Non-pigmented ciliary epithelial cell (primary cell): ENCODE measurements around the gene MTCL1.

ENCODE experiments used
- DNase-seq: peaks from one replicate; pipeline ENCODE4 v3.0.0-alpha.2; 2010; ENCODE audit warnings: low read depth

The MTCL1 gene

GRCh38 chr18:8705238-8705960 is at the start of gene MTCL1:
Gene MTCL1 (plus strand): TSS chr18:8705556. CDS start chr18:8705661, 105 bp downstream.
- no peak for DNase-seq

DNA sequence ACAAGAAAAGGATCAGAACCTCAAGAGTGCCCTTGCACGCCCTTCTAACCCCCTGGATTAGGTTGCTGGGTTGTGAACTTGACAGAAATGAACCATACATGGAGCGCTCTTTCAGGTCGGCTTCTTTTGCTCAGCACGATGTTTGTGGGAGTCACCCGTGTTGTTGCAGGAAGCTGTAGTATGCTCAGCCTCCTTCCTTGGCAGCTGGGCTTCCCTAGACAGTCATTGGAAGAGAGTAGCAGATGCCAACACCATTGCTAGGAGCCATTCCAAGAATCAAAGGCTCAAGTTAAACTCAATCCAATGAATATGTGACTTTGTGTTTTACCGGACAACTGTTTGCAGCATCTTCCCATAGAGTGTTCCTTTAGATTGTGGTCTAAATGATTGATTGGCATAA is 49.1 kb upstream of the MTCL1 start:
- DNase-seq, result no peak

DNA sequence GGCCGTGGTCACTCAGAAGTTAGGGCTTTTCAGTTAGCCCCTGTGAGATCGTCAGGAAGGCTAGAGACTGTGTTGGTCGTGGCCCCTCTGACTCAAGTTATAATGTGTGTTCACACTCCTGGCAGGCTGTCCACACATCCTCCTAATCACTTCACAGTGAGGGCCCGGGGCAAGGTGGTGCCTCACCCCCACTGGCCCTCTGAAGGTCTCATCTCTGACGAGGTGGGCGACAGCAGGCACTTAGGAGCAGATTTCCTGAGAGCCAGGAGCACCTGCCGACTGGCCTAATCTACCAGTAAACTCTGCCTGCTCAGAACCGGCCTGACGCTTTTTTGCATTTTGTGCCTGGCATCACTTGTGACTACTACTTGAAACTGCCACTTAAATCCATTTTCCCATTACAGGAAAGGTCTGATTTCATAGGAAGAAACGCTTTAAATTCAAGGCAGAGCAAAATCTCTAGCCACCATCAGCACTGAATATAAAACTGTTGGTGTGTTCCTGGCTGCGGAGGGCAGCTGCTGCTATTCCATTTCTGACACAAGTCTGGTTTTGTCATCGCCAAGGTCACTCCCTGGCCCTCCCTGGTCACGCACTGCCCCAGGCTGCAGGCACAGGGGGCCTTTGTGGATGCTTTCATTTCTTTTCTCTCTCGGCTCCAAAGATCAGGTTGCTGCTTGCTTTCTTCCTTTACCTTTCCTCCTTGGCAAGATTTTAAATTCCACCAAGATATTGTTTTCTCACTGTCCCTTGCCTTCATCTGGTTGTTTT is 48.1 kb upstream of the MTCL1 start:
- DNase-seq, result no peak

- DNase-seq, result no peak
These were observed 47.4 kb upstream of the MTCL1 start for GRCh38 chr18:8657873-8658470.

GRCh38 chr18:8658858-8659485 is 46.4 kb upstream of the MTCL1 start:
- no peak for DNase-seq

DNA sequence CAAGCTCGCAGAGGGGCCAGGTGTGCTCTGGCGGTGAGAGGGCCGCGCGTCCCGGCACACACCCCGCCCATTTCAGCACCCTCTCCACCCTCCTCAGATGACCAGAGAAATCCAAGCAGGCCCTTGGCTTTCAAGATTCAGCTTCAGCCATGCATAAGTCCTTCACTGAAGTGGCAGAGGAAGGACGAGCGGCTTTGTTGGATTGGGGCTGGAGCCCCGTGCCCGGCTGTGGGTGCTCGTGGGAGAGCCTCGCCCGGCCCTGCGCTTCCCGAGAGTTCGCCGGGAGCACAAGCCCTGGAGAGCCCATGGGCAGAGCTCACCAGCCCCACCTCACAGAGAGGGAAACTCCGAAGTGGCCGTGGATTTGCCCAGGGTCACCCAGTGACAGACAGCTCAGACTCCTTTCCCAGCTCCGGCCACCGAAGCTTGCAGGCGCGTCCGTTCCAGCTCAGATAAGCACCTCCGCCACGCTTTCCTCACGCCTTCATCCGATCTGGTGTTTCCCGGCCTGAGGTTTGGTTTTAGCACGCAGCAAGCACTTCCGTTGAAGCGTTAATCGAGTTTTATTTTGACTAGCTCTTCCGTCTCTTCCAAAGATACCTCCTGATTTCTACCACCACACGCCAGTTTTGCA is 45.6 kb upstream of the MTCL1 start:
- no peak for DNase-seq

DNA sequence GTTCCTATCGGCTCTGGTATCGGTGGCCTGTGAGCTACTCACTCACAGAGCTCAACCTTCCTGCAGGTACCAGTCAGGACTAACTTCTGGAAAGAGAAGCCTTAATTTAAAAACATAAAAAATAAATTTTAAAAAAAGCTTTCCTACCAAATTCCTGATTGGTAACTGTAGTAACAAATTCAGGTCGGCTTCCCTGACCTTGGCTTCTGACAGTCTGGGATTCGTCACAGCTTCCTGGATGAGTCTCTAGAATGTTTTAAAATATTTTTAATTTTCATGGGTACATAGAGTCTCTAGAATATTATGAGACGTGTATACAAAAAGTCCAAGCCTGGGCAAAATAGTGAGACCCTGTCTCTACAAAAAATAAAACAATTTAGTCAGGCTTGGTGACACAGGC is 45.0 kb upstream of the MTCL1 start:
- no peak for DNase-seq

- DNase-seq, result no peak
These were observed 43.4 kb upstream of the MTCL1 start for GRCh38 chr18:8661754-8662559.

GRCh38 chr18:8662560-8663255 is 42.6 kb upstream of the MTCL1 start:
- no peak for DNase-seq

DNA sequence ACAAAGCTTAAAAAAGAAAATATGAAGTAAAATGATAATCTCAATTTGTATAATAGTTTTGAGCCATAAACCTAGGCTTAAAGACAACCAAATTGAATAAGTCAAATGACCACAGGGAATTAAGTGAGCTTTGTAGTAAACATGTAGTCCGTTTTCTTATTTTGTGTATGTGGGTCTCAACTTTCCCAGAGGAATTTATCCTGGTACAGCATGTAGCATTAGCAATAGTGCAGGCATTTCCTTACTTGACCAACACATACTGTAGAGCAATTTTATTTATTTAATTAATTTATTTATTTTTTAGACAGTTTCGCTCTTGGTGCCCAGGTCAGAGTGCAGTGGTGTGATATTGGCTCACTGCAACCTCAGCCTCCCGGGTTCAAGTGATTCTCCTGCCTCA is 37.5 kb upstream of the MTCL1 start:
- DNase-seq, result peak; percentile 46

- no peak for DNase-seq
These were observed 37.0 kb upstream of the MTCL1 start for GRCh38 chr18:8668381-8668780.

- no peak for DNase-seq
These were observed 35.8 kb upstream of the MTCL1 start for GRCh38 chr18:8669571-8669970.

DNA sequence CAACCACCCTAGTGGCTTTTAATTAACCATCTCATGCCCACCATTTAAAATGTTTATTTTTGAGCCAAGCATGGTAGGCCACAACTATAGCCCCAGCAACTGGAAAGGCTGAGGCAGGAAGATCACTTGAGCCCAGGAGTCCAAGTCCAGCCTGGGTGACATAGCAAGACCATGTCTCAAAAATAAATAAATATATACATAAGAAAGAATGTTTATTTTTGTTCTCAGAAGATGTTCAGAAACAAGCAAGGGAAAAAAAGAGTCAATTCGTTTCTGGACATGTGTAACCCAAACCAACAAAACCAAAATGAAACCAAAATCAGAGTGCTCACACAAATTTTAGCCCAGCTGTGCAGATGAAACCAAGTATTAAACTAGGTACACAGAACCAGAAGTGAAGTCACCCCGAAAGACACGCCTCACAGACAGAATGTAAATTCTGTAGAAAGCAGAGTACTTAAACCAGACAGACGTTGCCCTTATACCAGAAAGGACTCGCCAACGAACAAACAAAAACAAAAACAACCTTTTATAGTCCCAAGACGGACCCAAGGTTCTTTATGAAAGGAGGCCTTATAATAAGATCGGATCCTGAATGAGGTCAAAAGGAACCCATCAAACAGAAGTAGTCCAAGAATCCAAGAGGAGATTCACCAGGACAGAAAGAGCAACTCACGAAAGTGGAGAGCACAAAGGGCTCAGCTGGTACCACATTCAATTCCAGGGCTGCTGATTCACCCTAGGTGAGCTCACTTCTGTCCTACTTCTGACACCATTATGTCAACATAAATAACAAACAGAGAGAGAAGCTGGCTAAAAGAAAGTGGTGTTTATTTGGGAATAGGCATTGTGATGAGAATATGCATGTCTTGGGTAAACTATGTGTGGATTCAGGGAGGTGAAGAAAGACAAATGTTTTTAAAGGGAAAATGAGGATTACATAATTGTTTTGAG is 31.8 kb upstream of the MTCL1 start:
- no peak for DNase-seq

GRCh38 chr18:8675057-8675456 is 30.3 kb upstream of the MTCL1 start:
- no peak for DNase-seq

GRCh38 chr18:8681196-8681595 is 24.2 kb upstream of the MTCL1 start:
- no peak for DNase-seq

DNA sequence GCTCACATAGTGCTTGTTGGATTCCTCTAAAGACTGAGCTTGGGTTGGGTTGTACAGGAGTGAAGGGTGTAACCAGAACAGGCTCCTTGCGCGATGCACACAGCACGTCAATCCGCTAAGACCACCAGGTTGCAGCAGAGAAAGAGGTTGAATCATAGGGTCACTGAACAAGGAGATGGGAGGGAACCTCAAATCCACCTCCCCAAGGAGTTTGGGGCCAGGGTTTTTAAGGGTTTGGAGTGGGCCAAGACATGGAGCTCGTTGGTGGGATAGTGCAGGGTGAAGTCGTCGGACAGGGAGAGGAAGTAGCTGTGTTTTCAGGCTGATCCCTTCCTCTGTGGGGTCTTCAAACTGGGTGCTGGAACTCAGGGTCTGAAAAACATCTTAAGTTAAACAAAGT is 20.8 kb upstream of the MTCL1 start:
- no peak for DNase-seq

DNA sequence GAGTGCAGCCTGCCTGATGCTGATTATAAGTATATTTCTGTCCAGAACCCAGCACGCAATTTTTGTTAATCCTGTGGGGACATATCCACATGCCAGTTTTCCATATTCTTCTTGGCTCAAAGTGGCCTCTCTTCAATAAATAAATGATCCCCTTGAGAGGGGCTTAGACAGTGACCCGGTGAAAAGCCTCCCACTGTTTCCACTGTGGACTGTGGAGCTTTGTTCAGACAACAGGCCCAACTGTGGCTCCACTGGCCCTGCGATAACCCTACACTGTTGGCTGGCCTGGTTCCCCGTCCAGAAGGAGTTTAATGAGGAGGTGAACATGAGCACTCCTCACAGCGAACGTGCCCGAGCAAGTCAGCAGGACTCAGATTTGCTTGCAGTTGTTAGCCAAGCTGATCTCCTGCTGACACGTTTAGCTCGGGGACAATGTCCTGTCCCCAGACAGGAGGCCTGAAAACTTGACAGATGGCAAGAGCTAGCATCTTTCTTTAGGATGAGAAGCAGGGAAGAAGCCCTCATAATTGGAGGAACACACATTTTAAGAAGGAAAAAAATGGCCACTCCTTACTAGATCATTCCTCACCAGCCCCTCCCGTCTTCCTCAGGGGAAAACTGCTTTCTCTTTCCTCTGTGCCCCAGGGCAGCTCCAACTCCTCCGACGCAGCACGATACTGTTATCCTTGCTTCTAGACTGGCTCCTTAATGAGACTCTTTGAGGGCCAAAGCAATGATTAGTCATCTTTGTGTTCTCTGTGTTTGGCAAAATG is 20.0 kb upstream of the MTCL1 start:
- DNase-seq, result no peak

GRCh38 chr18:8685914-8686216 is 19.5 kb upstream of the MTCL1 start:
- DNase-seq, result no peak

DNA sequence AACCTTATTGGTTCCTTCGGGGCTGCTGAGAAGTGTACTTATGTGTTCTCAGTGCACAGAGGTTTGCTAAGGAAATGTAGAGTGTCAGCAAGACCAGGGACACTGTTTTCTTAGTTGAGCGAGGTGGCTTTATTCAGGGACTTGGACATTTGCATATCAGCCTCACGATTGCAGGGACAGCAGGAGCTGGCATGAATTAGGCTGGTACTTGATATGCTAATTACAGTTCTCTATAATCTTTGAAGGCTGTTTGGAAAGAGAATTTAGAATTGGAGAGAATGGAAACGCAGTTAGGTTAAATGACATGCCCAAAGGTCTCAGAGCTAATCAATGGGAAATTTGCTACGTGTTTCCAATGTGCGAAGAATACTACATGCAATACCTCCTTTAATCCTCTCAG is 18.7 kb upstream of the MTCL1 start:
- no peak for DNase-seq
